Esophagus muscularis mucosa (tissue), 4 donors: ENCODE measurements around the gene PLD4.
A peak's percentile ranks its signal among the peaks of the same experiment; 100 is the strongest.

Experiments used
- CTCF ChIP-seq, 3 experiments: fragments of 200-600 bp in 2 of 3; fragments of 450-650 bp in 1 of 3; sonication (generic) in 2 of 3; IDR thresholded peaks; one replicate each; pipeline ENCODE4 v1.5.1; 2017 to 2019; ENCODE audit warnings: antibody characterized with exemption in 3 of 3, mild to moderate bottlenecking in 2 of 3, moderate library complexity in 1 of 3
- EP300 ChIP-seq: sonication (generic); formaldehyde crosslinking; IDR thresholded peaks from one replicate; pipeline ENCODE4 v1.6.1; 2017; ENCODE audit warnings: antibody characterized with exemption
- POLR2A ChIP-seq: fragments of 450-650 bp; IDR thresholded peaks from one replicate; pipeline ENCODE4 v1.6.1; 2017; ENCODE audit warnings: antibody characterized with exemption, moderate library complexity, mild to moderate bottlenecking, low read depth
- POLR2AphosphoS5 ChIP-seq, 2 donors: sonication (generic); formaldehyde crosslinking; IDR thresholded peaks; one replicate each; pipeline ENCODE4 v1.6.1; 2017; ENCODE audit warnings: antibody characterized with exemption in 2 of 2

- TF ChIP-seq EP300 (no peak), CTCF (IDR thresholded peaks at IDR 0.05) (peak; percentile 93 to 97 (median 93)), POLR2A (no peak), POLR2AphosphoS5 (IDR thresholded peaks at IDR 0.05) (peak; percentile 33 to 71)
These were observed 51.7 kb downstream of the PLD4 start for GRCh38 chr14:104976198-104977007.
